Stomach (tissue), 9 donors: ENCODE results near the gene DEFB114. TPM values are rescaled to one million over a fixed set of nuclear protein-coding genes. Genes with fewer than 3 reads are reported as not detected.

Experiments
- DNase-seq, 2 donors: peaks; one replicate each; pipeline versions ENCODE4 v3.0.0 to v3.0.0-alpha.2; 2013 to 2019
- H3K27ac ChIP-seq, 5 donors: fragments of 200-600 bp in 4 of 5; sonication (generic) in 4 of 5; one replicate each; pipeline ENCODE4 v1.5.1; 2013 to 2019; ENCODE audit warnings: mild to moderate bottlenecking in 1 of 5, moderate library complexity in 1 of 5
- H3K27me3 ChIP-seq, 3 donors: fragments of 200-600 bp; sonication (generic); one replicate each; pipeline ENCODE4 v1.5.1; 2017 to 2019; ENCODE audit warnings: mixed run types in 1 of 3
- H3K36me3 ChIP-seq, 4 donors: fragments of 200-600 bp; sonication (generic); 1 replicate in 3 of 4; 2 replicates in 1 of 4; pipeline ENCODE4 v1.5.1; 2016 to 2019
- H3K4me1 ChIP-seq, 4 donors: fragments of 200-600 bp; sonication (generic); one replicate each; pipeline ENCODE4 v1.5.1; 2016 to 2019
- H3K4me3 ChIP-seq, 4 donors: fragments of 200-600 bp; sonication (generic) in 3 of 4; one replicate each; pipeline ENCODE4 v1.5.1; 2016 to 2019; ENCODE audit warnings: mild to moderate bottlenecking in 1 of 4
- H3K9me3 ChIP-seq, 4 donors: fragments of 200-600 bp; sonication (generic); one replicate each; pipeline ENCODE4 v1.5.1; 2016 to 2019
- EP300 ChIP-seq: sonication (generic); formaldehyde crosslinking; IDR thresholded peaks from one replicate; pipeline ENCODE4 v1.6.1; 2017; ENCODE audit warnings: antibody characterized with exemption
- POLR2A ChIP-seq, 4 donors: fragments of 450-650 bp; IDR thresholded peaks; one replicate each; pipeline ENCODE4 v1.6.1; 2016; ENCODE audit warnings: antibody characterized with exemption in 4 of 4, control low read depth in 2 of 4, mild to moderate bottlenecking in 1 of 4, moderate library complexity in 1 of 4
- POLR2AphosphoS5 ChIP-seq, 3 donors: sonication (generic); formaldehyde crosslinking; IDR thresholded peaks; one replicate each; pipeline ENCODE4 v1.6.1; 2016; ENCODE audit warnings: antibody characterized with exemption in 3 of 3
- WGBS, 5 donors: extraction: QIAGEN DNeasy Blood & Tissue Kit in 3 of 5; methylation state at CpG; one replicate each; pipeline versions ENCODE4 v1.1.5 to v1.1.7; 2013 to 2018; 5-methylcytosine and 5-hydroxymethylcytosine counted together
- intact Hi-C: fragments of 100-400 bp; cut with DNase I; formaldehyde crosslinking; loops from one replicate; pipeline ENCODE4 v1.15.1; 2023; ENCODE audit warnings: low total_unique reads
- polyA plus RNA-seq, 3 donors: library from polyadenylated mRNA; stranded (reverse); fragments of 200-250 nt; gene quantifications; one replicate each; pipeline ENCODE4 v1.2.3, GENCODE V29; 2013
- total RNA-seq, 5 donors: library from RNA; depleted of rRNA; stranded (reverse); fragments of >200 nt; gene quantifications; one replicate each; pipeline versions ENCODE4 v1.1.0 to v1.2.3, GENCODE V29; 2014 to 2016
- TF ChIP-seq, protein P1 (sequence below), 7 experiments: fragments of 450-650 bp in 4 of 7; fragments of 200-600 bp in 3 of 7; sonication (generic) in 3 of 7; IDR thresholded peaks; one replicate each; pipeline ENCODE4 v1.5.1; 2016 to 2019; ENCODE audit warnings: antibody characterized with exemption in 7 of 7, control low read depth in 2 of 7, mild to moderate bottlenecking in 1 of 7
- donor health status: healthy with polysubstance abuse.
- donor health status: Bipolar disorder and iron deficiency.
- donor health status: healthy.

The DEFB114 gene
- total and polyA plus RNA-seq, 8 donors = not detected

DNA sequence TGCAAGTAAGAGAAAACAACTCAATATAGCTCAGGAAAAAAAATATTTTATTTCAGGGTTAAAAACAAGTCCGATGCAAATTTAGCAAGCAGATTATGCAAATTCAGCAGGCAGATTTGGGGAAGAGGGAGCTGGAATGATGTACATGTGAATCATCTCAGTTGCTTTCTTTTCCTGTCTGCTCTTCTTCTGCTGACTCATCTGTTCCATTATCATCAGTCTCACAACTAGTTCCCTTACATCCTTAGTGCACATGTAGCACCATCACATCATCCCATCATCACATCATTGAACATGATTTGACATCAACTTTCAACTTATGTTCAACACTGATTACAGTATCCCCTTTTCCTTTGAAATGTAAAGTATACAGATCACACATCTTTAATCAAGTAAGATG is 16.9 kb upstream of the DEFB114 start:
- H3K4me1 ChIP-seq = no peaks in the 10 kb centered on the region
- H3K9me3 ChIP-seq = peaks cover 0 to 7% (median 3%) of the 10 kb centered on the region in 4 donors
- WGBS, 5 donors = 76 to 95% (median 81%) methylated on average over 1 of the region's 1 CpG
- no peaks in the 10 kb centered on the region for H3K27me3 ChIP-seq
- H3K36me3 ChIP-seq = no peaks in the 10 kb centered on the region
- TF ChIP-seq POLR2AphosphoS5 (IDR thresholded peaks at IDR 0.05) (no peak), POLR2A (IDR thresholded peaks at IDR 0.05) (no peak), EP300 (no peak)
- TF ChIP-seq, protein P1, sequence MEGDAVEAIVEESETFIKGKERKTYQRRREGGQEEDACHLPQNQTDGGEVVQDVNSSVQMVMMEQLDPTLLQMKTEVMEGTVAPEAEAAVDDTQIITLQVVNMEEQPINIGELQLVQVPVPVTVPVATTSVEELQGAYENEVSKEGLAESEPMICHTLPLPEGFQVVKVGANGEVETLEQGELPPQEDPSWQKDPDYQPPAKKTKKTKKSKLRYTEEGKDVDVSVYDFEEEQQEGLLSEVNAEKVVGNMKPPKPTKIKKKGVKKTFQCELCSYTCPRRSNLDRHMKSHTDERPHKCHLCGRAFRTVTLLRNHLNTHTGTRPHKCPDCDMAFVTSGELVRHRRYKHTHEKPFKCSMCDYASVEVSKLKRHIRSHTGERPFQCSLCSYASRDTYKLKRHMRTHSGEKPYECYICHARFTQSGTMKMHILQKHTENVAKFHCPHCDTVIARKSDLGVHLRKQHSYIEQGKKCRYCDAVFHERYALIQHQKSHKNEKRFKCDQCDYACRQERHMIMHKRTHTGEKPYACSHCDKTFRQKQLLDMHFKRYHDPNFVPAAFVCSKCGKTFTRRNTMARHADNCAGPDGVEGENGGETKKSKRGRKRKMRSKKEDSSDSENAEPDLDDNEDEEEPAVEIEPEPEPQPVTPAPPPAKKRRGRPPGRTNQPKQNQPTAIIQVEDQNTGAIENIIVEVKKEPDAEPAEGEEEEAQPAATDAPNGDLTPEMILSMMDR (IDR thresholded peaks at IDR 0.05) = no peak
- intact Hi-C loops = no loop called here
- DNase-seq = no peak
- no peak overlapping the region for H3K4me3 ChIP-seq
- no peak overlapping the region for H3K27ac ChIP-seq

- no peak overlapping the region for H3K4me3 ChIP-seq
- WGBS, 5 donors = 64 to 81% (median 77%) methylated on average over 4 of the region's 4 CpGs
- H3K27ac ChIP-seq = no peak overlapping the region
- TF ChIP-seq, protein P1 (IDR thresholded peaks at IDR 0.05) = no peak
- TF ChIP-seq POLR2A (IDR thresholded peaks at IDR 0.05) (no peak), POLR2AphosphoS5 (IDR thresholded peaks at IDR 0.05) (no peak), EP300 (no peak)
- intact Hi-C loops = no loop called here
- no peaks in the 10 kb centered on the region for H3K4me1 ChIP-seq
- H3K9me3 ChIP-seq = peaks cover 0 to 7% (median 3%) of the 10 kb centered on the region in 4 donors
- H3K36me3 ChIP-seq = no peaks in the 10 kb centered on the region
- no peaks in the 10 kb centered on the region for H3K27me3 ChIP-seq
- DNase-seq = no peak
Measured at GRCh38 chr6:49979584-49979983, 15.6 kb upstream of the DEFB114 start.

GRCh38 chr6:49978332-49979226 is 14.6 kb upstream of the DEFB114 start:
- intact Hi-C loops = no loop called here
- 39 to 55% (median 51%) methylated on average over 3 of the region's 3 CpGs for WGBS, 5 donors
- no peak for DNase-seq
- Histone ChIP-seq H3K9me3 (peaks cover 0 to 7% (median 3%) of the 10 kb centered on the region in 4 donors), H3K27me3 (no peaks in the 10 kb centered on the region), H3K36me3 (no peaks in the 10 kb centered on the region), H3K27ac (no peak overlapping the region), H3K4me1 (no peaks in the 10 kb centered on the region), H3K4me3 (peak overlapping the region in 1 of 4 donors; percentile 13)
- TF ChIP-seq, protein P1 (IDR thresholded peaks at IDR 0.05) = no peak
- no peak for TF ChIP-seq POLR2AphosphoS5 (IDR thresholded peaks at IDR 0.05)
- TF ChIP-seq EP300 = no peak
- no peak for TF ChIP-seq POLR2A (IDR thresholded peaks at IDR 0.05)

GRCh38 chr6:49969605-49970004 is 5.6 kb upstream of the DEFB114 start, which contains the start of gene DEFB113:
Gene DEFB113 (minus strand): TSS chr6:49969625. CDS start chr6:49969625, 0 bp downstream.
- Histone ChIP-seq H3K36me3 (no peaks in the 10 kb centered on the region), H3K9me3 (no peaks in the 10 kb centered on the region), H3K27ac (no peak within 1 kb of the TSS), H3K27me3 (no peaks in the 10 kb centered on the region), H3K4me1 (no peaks in the 10 kb centered on the region), H3K4me3 (no peak within 1 kb of the TSS)
- intact Hi-C loops = no loop called here
- TF ChIP-seq EP300 (no peak), POLR2A (IDR thresholded peaks at IDR 0.05) (no peak), POLR2AphosphoS5 (IDR thresholded peaks at IDR 0.05) (no peak)
- TF ChIP-seq, protein P1 (IDR thresholded peaks at IDR 0.05) = no peak
- WGBS, 5 donors = 38 to 48% (median 39%) methylated on average over 2 of the region's 2 CpGs
- DNase-seq = no peak
